Spleen (tissue), 11 donors: ENCODE data around the gene UBN1. TPM values are rescaled to one million over a fixed set of nuclear protein-coding genes. Genes with fewer than 3 reads are reported as not detected.

ENCODE experiments used
- DNase-seq: peaks from one replicate; pipeline ENCODE4 v3.0.0-alpha.2; 2020
- H3K27ac ChIP-seq, 8 donors: fragments of 200-600 bp; sonication (generic) in 7 of 8; 1 replicate in 4 of 8; 2 replicates in 4 of 8; pipeline versions ENCODE4 v1.5.0 to v1.8.0; 2016 to 2021; ENCODE audit warnings: inconsistent platforms in 4 of 8, mild to moderate bottlenecking in 4 of 8, moderate library complexity in 1 of 8
- H3K27me3 ChIP-seq, 7 donors: fragments of 200-600 bp; sonication (generic) in 6 of 7; replicated peaks in 1 of 7; 1 replicate in 4 of 7; 2 replicates in 3 of 7; pipeline versions ENCODE4 v1.5.0 to v1.8.0; 2016 to 2021; ENCODE audit warnings: inconsistent platforms in 3 of 7, mild to moderate bottlenecking in 1 of 7
- H3K36me3 ChIP-seq, 6 donors: fragments of 200-600 bp; sonication (generic) in 5 of 6; 1 replicate in 4 of 6; 2 replicates in 2 of 6; pipeline versions ENCODE4 v1.5.0 to v1.8.0; 2016 to 2021; ENCODE audit warnings: inconsistent platforms in 2 of 6
- H3K4me1 ChIP-seq, 6 donors: fragments of 200-600 bp; sonication (generic) in 5 of 6; 1 replicate in 3 of 6; 2 replicates in 3 of 6; pipeline versions ENCODE4 v1.5.0 to v1.8.0; 2016 to 2021; ENCODE audit warnings: inconsistent platforms in 3 of 6
- H3K4me3 ChIP-seq, 8 donors: fragments of 200-600 bp; sonication (generic) in 7 of 8; 1 replicate in 4 of 8; 2 replicates in 4 of 8; pipeline versions ENCODE4 v1.5.0 to v1.8.0; 2016 to 2021; ENCODE audit warnings: inconsistent platforms in 4 of 8, mild to moderate bottlenecking in 4 of 8, moderate library complexity in 2 of 8
- H3K9me3 ChIP-seq, 8 donors: fragments of 200-600 bp; sonication (generic) in 7 of 8; 1 replicate in 4 of 8; 2 replicates in 4 of 8; pipeline versions ENCODE4 v1.5.0 to v1.8.0; 2016 to 2021; ENCODE audit warnings: inconsistent platforms in 4 of 8
- POLR2A ChIP-seq, 3 donors: fragments of 450-650 bp; IDR thresholded peaks; one replicate each; pipeline ENCODE4 v1.5.1; 2017; ENCODE audit warnings: antibody characterized with exemption in 3 of 3, mild to moderate bottlenecking in 1 of 3
- POLR2AphosphoS5 ChIP-seq, 3 donors: sonication (generic); formaldehyde crosslinking; IDR thresholded peaks; one replicate each; pipeline ENCODE4 v1.5.1; 2017; ENCODE audit warnings: antibody characterized with exemption in 3 of 3
- WGBS, 5 donors: extraction: QIAGEN DNeasy Blood & Tissue Kit in 3 of 5; methylation state at CpG; one replicate each; pipeline versions ENCODE4 v1.1.5 to v1.1.7; 2013 to 2018; 5-methylcytosine and 5-hydroxymethylcytosine counted together
- intact Hi-C: fragments of 100-400 bp; cut with DNase I; formaldehyde crosslinking; loops from one replicate; pipeline ENCODE4 v1.15.0; 2023; ENCODE audit warnings: low total_unique reads
- polyA plus RNA-seq, 3 donors: library from polyadenylated mRNA; stranded (reverse); fragments of 200-250 nt; gene quantifications; one replicate each; pipeline ENCODE4 v1.2.1, GENCODE V29; 2013
- total RNA-seq, 7 donors: library from RNA; depleted of rRNA in 3 of 7; stranded (reverse); fragments of >200 nt in 3 of 7; fragmentation: NEBNext Ultra II Directional in 4 of 7; extraction: Animal tissue kit (Norgen Biotek cat#: 25700) in 4 of 7; gene quantifications; one replicate each; pipeline versions ENCODE4 v1.1.0 to v1.2.1, GENCODE V29; 2016 to 2021
- TF ChIP-seq, protein P1 (sequence below), 11 experiments: fragments of 200-600 bp in 7 of 11; fragments of 450-650 bp in 4 of 11; sonication (generic) in 4 of 11; IDR thresholded peaks in 8 of 11; conservative IDR thresholded peaks in 3 of 11; 1 replicate in 7 of 11; 2 replicates in 4 of 11; pipeline versions ENCODE4 v1.4.0 to v1.8.0; 2016 to 2021; ENCODE audit warnings: antibody characterized with exemption in 11 of 11, inconsistent platforms in 4 of 11, mild to moderate bottlenecking in 1 of 11
- donor health status: healthy with polysubstance abuse.
- donor health status: DM: no; HTN: no; CAD: no; lungs with moderate emphysema.
- donor health status: DM: no; HTN: no; CAD: no.
- donor health status: Bipolar disorder and iron deficiency.
- donor health status: healthy.
- donor health status: DM: no; HTN: no; CAD: no.
- donor health status: DM: yes; HTN: yes; CAD: no.

The UBN1 gene
- total and polyA plus RNA-seq, 10 donors = 4.8 to 69.4 (median 52.2) TPM

DNA sequence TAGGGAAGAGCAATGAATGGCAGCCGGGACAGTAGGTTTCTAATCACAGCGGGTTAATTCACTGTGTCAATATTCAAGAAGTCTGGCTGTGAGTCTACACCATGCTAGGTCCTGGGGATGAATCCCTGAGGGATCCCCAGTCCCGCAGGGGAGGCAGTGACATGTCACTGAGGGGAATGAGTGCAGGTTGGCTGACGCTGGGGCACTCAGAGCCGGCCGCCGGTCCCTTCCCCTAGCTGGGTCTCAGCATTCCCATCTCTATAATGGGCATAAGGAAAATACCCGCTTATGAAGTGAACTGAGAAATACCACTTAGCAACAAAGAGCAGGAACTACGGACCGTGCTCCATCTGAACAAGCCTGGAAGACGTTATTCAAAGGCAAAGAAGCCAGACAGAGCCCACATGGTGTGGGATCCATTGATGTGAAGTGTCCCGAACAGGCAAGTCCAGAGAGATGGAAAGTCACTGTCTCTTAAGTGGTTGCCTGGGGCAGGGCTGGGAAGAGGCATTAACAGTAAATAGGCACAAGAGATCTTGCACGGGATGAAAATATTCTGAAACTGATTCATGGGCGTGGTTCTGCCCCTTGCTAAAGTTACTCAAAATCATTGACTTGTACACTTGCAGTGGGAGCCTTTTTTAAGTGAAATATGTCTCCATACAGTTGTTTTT lies 57.8 kb downstream of the UBN1 start:
- DNase-seq = peak; percentile 59
- H3K27ac ChIP-seq = no peak overlapping the region
- intact Hi-C loops = no loop called here
- WGBS, 5 donors = 86 to 91% (median 88%) methylated on average over 14 of the region's 14 CpGs
- no peak overlapping the region for H3K4me3 ChIP-seq
- no peaks in the 10 kb centered on the region for H3K4me1 ChIP-seq
- TF ChIP-seq POLR2AphosphoS5 (IDR thresholded peaks at IDR 0.05) = no peak
- TF ChIP-seq, protein P1, sequence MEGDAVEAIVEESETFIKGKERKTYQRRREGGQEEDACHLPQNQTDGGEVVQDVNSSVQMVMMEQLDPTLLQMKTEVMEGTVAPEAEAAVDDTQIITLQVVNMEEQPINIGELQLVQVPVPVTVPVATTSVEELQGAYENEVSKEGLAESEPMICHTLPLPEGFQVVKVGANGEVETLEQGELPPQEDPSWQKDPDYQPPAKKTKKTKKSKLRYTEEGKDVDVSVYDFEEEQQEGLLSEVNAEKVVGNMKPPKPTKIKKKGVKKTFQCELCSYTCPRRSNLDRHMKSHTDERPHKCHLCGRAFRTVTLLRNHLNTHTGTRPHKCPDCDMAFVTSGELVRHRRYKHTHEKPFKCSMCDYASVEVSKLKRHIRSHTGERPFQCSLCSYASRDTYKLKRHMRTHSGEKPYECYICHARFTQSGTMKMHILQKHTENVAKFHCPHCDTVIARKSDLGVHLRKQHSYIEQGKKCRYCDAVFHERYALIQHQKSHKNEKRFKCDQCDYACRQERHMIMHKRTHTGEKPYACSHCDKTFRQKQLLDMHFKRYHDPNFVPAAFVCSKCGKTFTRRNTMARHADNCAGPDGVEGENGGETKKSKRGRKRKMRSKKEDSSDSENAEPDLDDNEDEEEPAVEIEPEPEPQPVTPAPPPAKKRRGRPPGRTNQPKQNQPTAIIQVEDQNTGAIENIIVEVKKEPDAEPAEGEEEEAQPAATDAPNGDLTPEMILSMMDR (IDR thresholded peaks at IDR 0.05 in 8 of 11, conservative IDR thresholded peaks at IDR 0.05 in 3 of 11) = no peak
- TF ChIP-seq POLR2A (IDR thresholded peaks at IDR 0.05) = no peak
- H3K9me3 ChIP-seq = no peaks in the 10 kb centered on the region
- H3K27me3 ChIP-seq = peaks cover 0 to 53% (median 5%) of the 10 kb centered on the region in 7 donors
- no peaks in the 10 kb centered on the region for H3K36me3 ChIP-seq

DNA sequence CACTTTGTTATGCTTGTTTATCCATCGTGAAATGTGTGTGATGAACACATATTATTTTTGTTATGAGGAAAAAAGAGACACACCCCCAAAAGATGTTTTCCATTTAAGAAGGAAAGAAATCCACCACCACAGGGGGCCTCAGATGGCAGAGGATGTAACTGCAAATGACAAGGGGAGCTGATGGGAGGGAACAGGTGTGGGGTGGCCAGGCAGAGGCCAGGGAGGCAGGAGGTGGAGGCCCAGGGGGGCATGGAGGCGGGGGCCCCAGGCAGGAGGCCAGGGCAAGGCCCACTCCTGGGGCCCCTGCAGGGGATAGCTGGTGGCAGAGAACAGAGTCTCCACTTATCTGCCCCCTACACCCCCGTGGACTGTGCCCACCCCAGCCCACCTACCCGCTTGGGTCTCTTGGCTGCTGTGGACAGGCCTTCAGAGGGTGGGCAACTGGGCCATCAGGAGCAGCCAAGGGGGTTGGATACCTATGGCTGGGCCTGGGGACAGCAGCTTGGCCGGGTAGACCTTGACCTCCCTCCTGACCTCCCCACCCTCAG lies 61.6 kb downstream of the UBN1 start:
- no peak overlapping the region for H3K27ac ChIP-seq
- H3K27me3 ChIP-seq = peaks cover 0 to 25% (median 2%) of the 10 kb centered on the region in 7 donors
- no peaks in the 10 kb centered on the region for H3K4me1 ChIP-seq
- H3K9me3 ChIP-seq = no peaks in the 10 kb centered on the region
- TF ChIP-seq POLR2A (IDR thresholded peaks at IDR 0.05) = no peak
- TF ChIP-seq POLR2AphosphoS5 (IDR thresholded peaks at IDR 0.05) = no peak
- TF ChIP-seq, protein P1 (IDR thresholded peaks at IDR 0.05 in 8 of 11, conservative IDR thresholded peaks at IDR 0.05 in 3 of 11) = no peak
- no peak for DNase-seq
- H3K36me3 ChIP-seq = no peaks in the 10 kb centered on the region
- no peak overlapping the region for H3K4me3 ChIP-seq
- intact Hi-C loops = no loop called here
- WGBS, 5 donors = 82 to 97% (median 91%) methylated on average over 4 to 5 of the region's 5 CpGs

DNA sequence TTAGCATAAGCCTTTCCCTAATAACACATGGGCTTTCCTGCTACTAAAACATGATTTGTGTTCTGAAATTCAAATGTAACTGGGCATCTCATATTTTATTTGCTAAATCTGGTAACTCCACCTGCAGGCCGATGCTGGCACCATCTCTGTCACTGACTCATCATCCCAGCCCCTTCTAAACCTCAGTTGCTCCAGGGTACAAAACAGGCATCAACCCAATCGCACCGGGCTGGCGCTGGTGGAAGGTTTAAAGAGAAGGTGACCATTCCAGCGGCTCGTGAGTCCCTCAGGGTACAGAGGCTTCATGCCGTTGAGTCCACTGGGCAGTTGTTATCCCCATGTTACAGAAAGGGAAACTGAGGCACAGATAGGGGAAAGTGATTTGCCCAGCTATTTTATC lies 62.5 kb downstream of the UBN1 start:
- H3K9me3 ChIP-seq = no peaks in the 10 kb centered on the region
- peaks cover 0 to 16% (median 0%) of the 10 kb centered on the region in 7 donors for H3K27me3 ChIP-seq
- no peak for DNase-seq
- no peak overlapping the region for H3K4me3 ChIP-seq
- no peak for TF ChIP-seq POLR2AphosphoS5 (IDR thresholded peaks at IDR 0.05)
- TF ChIP-seq POLR2A (IDR thresholded peaks at IDR 0.05) = no peak
- TF ChIP-seq, protein P1 (IDR thresholded peaks at IDR 0.05 in 8 of 11, conservative IDR thresholded peaks at IDR 0.05 in 3 of 11) = no peak
- 86 to 94% (median 92%) methylated on average over 7 of the region's 7 CpGs for WGBS, 5 donors
- no peaks in the 10 kb centered on the region for H3K36me3 ChIP-seq
- intact Hi-C loops = no loop called here
- H3K27ac ChIP-seq = no peak overlapping the region
- no peaks in the 10 kb centered on the region for H3K4me1 ChIP-seq

DNA sequence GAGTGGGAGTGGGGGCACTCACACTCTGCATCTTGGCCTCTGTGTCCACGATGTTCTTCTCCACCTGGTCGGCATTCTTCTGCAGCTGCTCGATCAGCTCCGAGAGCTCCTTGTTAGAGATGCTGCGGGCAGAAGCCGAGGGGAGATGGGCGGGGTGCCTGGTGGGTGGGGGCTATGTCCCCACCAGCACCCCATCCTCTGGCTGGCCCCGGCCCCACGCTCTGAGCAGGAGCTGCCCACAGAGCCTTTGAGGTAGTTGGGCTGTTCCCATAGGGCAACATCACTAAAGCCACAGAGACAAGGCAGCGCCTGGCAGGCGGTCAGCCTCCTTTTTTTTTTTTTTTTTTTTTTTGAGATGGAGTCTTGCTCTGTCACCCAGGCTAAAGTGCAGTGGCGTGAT lies 63.5 kb downstream of the UBN1 start:
- WGBS, 5 donors = 85 to 91% (median 87%) methylated on average over 10 to 12 of the region's 12 CpGs

More for the DNA sequence above, 63.5 kb downstream of the UBN1 start:
- H3K4me1 ChIP-seq = no peaks in the 10 kb centered on the region
- no peaks in the 10 kb centered on the region for H3K9me3 ChIP-seq
- H3K36me3 ChIP-seq = no peaks in the 10 kb centered on the region
- no peak overlapping the region for H3K4me3 ChIP-seq
- DNase-seq = no peak
- TF ChIP-seq POLR2AphosphoS5 (IDR thresholded peaks at IDR 0.05) = no peak
- TF ChIP-seq, protein P1 (IDR thresholded peaks at IDR 0.05 in 8 of 11, conservative IDR thresholded peaks at IDR 0.05 in 3 of 11) = no peak
- TF ChIP-seq POLR2A (IDR thresholded peaks at IDR 0.05) = no peak
- no peak overlapping the region for H3K27ac ChIP-seq
- intact Hi-C loops = no loop called here
- peaks cover 0 to 15% (median 0%) of the 10 kb centered on the region in 7 donors for H3K27me3 ChIP-seq
